NCI-H2196 (cell line): ENCODE results near the gene EPG5.
"Not testable (repeated sequence)": the region's sequence is repeated elsewhere in the genome, so short reads cannot be mapped to it uniquely, and the experiment has no call there.

ENCODE experiments used
- DNase-seq: peaks from one replicate; lab custom pipeline; 2025; ENCODE audit not compliant: unreplicated experiment; lab: John Stamatoyannopoulos, UW

EPG5 gene

GRCh38 chr18:45817543-45817942, 149.6 kb downstream of the EPG5 start:
- DNase-seq, result no peak

- not testable (repeated sequence) for DNase-seq
These were observed 152.4 kb downstream of the EPG5 start for GRCh38 chr18:45814733-45815132.

- DNase-seq, result peak; percentile 71
These were observed 160.0 kb downstream of the EPG5 start for GRCh38 chr18:45807144-45807543.

GRCh38 chr18:45806226-45806625, 160.9 kb downstream of the EPG5 start:
- no peak for DNase-seq

- DNase-seq, result no peak
These were observed 161.6 kb downstream of the EPG5 start for GRCh38 chr18:45805551-45805950.

GRCh38 chr18:45802814-45803492, 164.2 kb downstream of the EPG5 start:
- peak; percentile 36 for DNase-seq

- no peak for DNase-seq
These were observed 165.6 kb downstream of the EPG5 start for GRCh38 chr18:45801416-45802004.
